Measurements from ENCODE around the gene BRINP1.

The BRINP1 gene, protein sequence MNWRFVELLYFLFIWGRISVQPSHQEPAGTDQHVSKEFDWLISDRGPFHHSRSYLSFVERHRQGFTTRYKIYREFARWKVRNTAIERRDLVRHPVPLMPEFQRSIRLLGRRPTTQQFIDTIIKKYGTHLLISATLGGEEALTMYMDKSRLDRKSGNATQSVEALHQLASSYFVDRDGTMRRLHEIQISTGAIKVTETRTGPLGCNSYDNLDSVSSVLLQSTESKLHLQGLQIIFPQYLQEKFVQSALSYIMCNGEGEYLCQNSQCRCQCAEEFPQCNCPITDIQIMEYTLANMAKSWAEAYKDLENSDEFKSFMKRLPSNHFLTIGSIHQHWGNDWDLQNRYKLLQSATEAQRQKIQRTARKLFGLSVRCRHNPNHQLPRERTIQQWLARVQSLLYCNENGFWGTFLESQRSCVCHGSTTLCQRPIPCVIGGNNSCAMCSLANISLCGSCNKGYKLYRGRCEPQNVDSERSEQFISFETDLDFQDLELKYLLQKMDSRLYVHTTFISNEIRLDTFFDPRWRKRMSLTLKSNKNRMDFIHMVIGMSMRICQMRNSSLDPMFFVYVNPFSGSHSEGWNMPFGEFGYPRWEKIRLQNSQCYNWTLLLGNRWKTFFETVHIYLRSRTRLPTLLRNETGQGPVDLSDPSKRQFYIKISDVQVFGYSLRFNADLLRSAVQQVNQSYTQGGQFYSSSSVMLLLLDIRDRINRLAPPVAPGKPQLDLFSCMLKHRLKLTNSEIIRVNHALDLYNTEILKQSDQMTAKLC

DNA sequence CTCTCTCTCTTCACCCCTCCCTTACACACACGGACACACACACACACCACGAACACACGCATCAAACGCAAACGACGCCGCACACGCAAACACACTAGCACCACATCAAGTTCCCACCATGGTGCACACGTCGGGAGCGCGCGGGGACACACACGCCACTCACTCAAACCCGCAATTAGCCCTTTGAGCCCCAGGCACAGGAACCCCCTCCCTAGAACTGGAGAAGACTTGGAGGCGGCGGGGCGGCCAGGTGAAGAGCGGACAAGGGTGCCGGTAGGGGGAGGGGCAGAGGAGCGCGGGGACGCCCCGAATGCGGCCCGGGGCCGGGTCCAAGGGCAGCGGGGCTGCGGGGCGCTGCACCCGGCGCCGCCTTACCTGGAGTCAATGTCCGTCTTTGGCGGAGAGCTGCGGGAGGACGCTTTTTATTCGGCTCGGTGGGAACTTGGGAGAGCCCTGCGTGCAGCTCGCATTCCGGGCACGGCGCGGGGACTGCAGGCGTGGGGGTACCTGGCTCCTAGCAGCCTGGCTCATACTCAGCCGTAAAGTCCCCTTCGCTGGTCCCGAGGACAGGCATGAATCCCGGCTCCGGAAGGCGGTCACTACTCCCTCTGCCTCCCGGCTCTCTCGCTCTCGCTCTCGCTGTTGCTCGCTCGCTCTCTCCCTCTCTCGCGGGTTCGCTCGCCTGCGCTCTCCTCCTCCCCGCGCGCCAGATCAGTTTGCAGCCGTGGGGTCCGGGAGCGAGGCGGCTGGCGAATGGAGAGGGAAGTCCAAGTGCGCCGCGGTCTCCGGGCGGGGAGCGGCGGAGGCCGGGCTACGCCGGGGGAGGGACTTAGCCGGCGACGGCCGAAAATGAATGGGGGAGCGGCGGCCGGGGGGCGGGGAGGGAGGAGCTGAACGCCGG is at the start of gene BRINP1:
Gene BRINP1, minus strand, starts transcription at position 755 of the 901 bp plus-strand sequence. CDS start 56,080 bp downstream, outside the sequence.
- DNase-seq (ENCODE audit: low read depth), result no peak

DNA sequence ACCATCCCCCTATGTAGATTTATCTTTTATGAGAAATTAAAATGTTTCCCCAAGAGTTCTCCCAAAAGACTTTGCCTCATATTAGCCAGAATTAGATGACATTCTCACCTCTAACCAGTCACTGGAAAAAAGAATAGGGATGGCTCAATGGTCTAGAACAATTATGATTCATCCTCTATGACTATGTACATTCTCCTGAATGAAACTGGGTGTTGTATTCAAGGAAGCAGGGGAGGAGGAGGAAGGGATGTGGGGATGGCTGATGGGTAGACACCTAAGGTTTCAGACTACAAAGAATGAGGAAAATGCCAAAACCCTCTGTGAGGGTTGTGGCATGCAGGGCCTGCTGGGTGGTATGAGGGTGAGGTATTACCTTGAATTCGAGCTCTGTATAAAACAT is 49.5 kb upstream of the BRINP1 start:
- no peak for DNase-seq (ENCODE audit: low read depth)

DNA sequence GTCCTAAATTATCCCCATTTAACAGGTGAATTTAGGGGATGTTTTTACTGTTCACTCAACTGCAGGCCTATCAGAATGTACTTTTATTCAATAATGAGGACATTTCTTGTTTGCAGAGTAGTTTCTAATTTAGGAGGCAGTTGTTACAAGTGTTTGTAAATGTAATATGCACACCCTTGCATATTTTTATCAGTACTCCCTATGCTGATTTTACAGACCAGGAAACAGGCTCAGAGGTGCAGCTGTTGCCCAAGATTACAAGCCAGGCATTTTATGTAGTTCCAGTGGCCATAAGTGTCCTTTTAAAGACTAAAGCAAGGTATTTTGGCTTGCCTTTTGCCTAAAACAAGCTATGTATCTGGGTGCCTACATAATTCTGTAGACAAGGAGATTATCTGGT is 47.6 kb upstream of the BRINP1 start:
- DNase-seq (ENCODE audit: low read depth), result no peak

DNA sequence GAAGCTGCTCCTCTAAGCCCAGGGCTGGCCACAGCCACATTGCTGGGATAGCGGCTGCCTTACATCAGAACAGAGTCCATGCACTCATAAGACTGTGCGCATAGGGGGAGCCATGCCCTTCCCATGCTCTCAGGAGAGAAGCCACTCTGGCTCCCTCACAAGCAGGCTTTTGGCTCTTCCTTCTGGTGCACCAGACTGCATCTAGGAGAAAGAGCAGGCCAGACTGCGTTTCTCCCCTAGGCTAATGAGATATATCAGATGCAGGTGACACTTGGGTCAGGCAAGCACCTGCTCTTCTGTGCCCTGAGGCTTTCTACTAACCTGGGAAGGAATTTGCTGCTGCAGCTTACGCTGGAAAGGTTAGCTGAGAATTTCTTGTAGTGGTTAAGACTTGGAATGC is 43.2 kb upstream of the BRINP1 start:
- no peak for DNase-seq (ENCODE audit: low read depth)

DNA sequence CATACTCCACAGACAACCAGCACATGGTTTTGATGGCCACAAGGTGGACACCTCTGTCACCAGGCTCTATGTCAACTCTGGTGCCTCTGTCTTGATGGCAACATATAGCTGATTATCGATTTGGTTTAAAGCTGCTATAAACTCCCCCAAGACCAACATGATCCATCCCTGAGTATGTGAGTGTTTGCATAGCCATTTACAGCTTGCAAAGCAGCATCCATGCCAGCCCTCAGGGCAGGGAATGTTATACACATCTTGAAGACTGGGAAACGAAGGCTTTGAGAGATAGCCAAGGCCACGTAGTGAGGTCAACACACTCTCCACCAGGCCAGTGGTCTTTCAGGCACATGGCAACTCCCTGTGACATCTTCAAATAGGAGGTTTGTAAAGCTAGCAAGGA is 40.3 kb upstream of the BRINP1 start:
- no peak for DNase-seq (ENCODE audit: low read depth)

DNA sequence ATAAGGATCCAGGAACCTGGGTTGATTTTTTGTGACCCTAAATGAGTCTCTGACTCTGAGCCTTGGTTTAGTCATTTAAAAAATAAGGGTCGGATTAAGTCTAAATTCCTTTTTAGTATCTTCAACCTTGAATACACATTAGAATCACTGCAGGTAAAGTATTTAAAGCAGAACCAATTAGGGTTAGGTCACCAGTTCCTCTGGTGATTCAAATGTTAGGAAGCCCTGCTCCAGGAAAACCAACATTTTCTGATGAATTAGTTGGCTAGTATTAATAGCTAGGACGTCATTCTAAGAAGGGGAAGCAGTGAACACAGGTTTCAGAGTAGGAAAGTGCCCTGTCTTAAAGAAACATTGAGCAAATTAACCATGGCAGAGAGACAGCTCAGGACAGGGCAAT is 31.4 kb upstream of the BRINP1 start:
- DNase-seq (ENCODE audit: low read depth), result no peak

DNA sequence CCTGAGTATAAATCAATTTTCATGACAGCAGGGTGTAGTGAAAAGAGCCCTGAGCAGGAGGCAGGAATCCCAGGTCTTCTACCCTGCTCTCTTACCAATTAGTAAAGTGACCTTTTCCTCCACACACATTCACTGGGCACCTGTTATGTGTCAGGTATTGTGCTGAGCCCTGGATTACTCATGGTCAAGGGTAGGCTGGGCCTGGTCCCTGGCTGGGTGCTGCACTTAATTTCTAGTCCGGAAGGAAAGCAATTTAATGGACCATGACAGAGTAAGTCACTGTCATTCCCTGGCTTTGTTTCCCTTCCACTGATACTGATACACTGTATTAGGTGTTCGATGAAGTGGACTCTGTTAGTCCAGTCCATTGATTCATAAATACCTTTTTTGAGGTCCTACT is 29.1 kb upstream of the BRINP1 start:
- no peak for DNase-seq (ENCODE audit: low read depth)

DNA sequence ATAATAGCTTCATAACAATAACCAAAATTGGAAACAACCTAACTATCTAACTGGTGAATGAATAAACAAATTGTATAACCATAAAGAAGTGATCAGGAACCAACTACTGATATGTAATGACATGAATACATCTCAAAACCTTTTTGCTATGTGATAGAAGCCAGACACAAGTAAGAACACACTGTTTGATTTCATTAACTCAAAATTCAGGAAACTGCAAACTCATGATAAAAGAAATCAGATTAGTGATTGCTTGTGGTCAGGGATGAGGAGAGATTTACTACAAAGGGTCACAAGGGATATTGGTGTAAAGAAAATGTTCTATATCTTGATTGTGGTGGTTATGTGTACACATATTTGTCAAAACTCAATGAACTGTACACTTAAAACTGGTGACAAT is 22.6 kb upstream of the BRINP1 start:
- DNase-seq (ENCODE audit: low read depth), result no peak

DNA sequence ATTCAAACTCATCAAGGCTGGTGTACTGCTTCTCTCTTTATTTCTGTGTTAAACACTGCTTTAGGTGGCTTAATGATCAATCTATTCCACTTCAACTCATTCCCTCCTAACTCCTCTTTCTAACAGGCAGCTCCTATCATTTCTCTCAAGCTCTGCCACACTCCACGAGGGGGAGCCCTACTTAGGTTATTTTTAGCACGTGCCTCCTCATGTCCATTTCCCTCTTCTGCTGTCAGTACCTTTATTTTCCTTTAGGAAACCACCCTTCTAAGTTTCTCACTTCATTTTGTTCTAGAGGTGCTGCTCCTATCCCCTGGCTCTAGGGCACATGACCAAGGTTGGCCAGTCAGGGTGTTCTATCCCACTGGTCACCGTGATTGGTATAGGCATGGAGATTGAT is 6.7 kb upstream of the BRINP1 start:
- no peak for DNase-seq (ENCODE audit: low read depth)

DNA sequence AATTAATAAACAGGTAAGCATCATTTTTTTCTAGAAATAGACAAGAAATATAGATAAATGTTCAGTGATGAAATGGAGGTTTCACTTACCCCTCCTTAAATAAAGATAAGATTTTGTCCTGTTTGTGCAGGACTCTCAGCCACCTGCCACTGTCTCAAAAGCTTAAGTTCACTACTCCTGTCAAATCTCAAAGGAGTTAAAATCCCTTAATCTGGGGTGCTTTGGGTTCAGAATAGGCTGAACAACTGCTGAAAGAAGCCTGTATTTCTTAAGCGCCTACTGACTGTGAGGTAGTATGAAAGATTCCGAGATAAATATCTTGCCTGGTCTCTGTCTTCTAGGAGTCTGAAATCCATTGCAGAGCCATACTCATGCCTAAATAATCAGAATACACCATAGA is 3.7 kb upstream of the BRINP1 start:
- no peak for DNase-seq (ENCODE audit: low read depth)

DNA sequence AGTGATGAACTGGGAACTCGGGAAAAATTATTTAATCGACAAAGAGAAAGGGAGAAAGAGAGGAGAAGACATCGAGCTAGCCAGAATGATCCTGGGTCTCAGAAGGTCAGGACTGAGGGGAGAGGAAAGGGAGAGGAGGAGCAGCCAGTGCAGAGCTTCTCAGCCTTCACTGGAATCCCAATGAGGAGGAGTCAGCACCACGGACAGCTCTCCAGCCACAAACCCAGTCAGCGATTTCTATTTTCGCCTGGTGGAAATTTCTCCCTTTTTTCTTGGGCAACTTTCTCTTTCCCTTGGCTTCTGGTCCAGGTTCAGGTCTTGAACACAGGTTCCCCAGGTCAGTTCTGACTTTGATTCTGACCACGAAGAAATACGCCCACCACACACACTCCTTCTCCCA is 1.6 kb upstream of the BRINP1 start:
- DNase-seq (ENCODE audit: low read depth), result no peak

DNA sequence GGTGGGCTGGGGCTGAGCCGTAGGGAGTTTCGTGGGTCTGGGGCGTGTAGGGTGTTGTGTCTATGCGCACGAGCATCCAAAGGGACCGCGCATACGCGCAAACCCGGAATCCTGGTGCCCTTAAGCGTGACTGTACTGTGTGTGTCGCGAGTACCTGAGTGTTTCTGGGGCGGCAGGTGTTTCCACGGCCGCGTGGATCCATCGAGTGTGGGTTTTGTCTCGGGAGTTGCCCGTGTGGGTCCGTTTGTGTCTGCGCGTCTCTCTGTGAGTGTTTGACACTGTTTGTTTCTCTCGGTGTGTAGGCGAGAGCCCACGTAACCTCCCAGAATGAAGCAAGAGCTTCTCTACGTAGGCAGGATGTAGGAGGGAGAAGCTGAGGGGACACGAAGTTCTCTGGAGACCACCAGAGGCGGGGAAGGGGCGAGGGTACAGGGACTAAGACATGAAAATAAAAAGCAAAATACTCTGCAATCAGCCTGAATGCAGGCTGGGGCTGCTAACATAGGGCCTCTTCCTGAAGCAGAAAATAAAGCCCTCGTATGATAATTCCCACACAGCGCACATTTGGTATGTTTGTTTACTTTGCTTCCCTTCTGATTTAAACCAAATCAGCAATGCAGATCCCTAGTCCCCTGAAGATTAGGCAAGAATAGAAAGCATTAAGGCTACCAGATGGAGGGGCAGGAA is 588 bp upstream of the BRINP1 start:
- no peak for DNase-seq (ENCODE audit: low read depth)

DNA sequence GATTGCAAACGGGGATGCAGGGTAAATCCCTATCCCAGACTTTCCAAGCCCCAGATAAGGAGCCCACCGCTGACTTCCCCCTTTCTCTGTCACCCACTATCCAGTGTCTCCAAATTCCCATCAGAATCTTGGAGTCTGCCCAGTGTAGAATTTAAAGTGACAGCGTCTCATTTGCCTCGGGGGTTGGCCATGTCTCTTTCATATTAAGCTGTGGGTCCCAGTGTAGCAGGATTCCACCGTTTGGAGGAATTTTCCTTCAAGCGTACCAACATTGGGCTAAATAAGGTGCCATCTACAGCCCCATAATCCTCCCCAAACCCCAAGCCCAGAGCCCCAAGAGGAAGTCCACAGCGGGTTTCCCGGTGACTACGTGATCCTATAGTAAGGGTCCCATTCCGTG is 1.1 kb downstream of the BRINP1 start:
- no peak for DNase-seq (ENCODE audit: low read depth)

DNA sequence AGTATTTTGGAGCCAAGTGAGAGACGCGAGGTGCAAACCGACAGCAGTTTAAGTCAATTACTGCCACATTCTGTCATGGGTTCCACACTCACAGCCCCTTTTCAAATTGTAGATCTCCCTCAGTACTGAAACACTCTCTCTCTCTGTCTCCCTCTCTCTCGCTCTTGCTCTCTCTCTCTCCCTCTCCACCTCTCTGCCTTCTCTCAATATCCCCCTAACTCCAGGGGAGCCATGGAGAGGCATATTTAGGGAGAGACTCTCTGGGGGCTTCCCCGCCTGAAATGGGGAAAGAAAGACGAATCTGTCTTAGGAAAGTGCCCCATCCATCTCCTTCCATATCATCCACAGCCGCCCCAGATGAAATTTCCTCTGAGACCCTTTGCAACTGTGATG is 1.6 kb downstream of the BRINP1 start:
- DNase-seq (ENCODE audit: low read depth), result no peak

DNA sequence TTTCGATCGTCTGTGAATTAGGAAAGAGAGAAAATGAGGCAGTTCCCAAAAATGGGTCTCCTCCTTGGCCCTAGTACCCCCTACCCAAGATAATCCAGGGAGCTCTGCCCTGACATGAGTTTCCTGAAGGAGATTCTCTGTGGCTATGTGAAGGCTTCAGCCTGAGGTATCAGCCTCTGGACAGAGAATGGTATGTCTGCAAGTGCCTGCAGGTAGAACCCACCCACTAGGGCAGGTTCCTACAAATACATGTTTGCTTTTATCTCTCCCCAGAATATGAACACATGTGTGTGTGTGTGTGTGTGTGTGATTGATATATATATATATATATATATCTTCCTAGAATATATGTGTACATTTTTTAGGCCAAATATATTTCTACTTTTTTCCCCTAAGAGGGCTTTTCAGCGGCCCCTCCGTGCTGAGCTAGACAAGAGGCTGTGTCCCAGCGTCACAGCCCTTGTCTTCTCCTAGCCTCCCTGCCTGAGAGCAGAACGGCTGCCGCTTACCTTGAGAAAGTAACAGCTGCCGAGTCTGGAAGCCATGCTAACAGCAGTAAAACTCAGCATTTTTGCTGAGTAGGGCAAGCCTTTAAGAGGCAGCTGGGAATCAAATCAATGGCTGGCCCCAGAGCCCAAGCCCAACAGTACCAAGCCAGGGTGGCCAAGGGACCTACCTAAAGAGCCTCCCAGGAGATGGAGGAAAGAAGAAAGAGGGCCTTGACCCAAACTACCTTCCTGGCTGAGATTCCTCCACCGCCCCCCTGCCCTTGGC is 2.1 kb downstream of the BRINP1 start:
- no peak for DNase-seq (ENCODE audit: low read depth)

DNA sequence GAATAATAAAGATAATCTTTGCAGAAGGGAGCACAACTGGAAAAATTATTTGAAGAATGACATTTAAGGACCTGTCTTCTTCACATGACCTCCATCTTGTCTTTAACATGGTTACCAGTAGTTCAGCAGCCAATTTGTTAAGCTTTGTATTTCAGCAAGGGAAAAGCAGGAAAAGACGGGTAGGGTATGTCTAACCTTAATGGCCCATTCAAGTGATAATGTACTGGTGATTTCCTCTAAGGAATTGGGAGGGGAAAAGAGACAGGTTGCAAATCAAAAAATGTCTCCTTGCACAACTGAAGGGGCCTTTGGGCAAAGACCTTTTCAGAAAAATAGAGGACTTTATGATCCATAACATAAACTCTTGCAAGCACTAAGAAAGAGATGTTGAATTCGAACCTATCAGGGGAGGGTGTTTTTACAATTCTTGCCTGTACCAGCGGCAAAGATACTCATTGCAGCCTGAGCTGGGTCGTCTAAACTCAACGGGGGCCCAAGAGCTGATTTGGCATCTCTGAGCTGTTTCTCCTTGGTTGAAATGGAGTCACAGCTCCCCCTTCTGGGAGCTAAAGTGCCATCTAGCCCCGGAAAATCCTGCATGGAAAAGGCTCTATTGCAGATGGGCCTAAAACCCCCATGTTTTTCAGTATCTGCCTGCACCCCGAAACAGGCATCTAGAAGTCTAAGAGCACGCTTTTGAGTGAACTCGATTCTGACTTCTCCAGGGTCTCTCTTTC is 3.8 kb downstream of the BRINP1 start:
- no peak for DNase-seq (ENCODE audit: low read depth)

DNA sequence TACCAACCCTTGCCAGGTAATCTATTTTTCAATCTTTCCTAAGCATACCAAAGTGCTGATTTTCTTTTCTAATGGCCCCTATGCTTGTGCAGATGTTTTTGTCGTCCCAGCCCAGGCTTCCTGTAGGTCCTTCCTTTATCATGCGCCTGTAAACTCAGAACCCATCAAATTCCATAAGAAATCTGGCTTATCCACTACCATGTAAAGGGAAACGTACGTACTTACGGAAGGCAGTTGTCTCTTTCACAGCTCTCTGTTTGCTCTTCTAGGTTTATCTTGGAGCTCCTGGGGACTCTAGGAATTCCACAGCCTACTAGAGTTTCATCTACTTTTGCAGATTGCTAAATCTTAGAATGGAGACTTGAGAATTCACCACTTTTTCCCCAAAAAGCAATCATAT is 9.0 kb downstream of the BRINP1 start:
- DNase-seq (ENCODE audit: low read depth), result no peak

DNA sequence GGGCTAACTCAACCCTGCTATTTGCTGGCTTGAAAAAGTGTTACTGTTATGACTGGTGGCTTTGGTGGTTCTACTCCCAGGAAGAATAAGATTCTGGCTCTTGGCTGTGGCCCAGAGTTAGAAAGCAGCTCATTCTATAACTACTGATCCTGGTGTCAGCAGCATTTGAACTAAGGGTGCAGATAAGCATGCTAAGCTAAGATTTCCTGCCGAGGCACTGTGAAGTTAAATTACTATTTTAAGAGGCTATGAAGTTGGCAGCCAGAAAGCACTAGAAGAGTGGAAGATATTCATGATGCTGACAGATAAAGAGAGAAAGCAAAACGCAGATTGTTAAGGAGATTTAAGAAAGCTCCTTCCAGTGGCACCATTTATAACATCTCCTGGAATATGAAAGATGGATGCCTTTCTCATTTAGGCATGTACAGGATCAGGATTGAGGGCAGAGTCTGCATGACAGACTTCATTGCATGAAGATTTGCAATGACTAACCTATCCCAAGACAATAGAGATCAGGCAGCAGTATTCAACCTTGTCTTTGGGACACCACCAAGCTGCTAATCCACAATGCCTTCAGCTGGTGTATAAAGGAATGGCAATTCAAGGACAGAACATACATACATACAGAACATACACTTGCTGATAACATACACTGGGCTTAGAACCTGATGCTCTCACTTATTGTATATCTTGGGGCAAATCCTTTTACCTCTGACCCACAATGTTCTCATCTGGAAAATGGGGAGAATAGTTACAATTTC is 11.7 kb downstream of the BRINP1 start:
- no peak for DNase-seq (ENCODE audit: low read depth)

DNA sequence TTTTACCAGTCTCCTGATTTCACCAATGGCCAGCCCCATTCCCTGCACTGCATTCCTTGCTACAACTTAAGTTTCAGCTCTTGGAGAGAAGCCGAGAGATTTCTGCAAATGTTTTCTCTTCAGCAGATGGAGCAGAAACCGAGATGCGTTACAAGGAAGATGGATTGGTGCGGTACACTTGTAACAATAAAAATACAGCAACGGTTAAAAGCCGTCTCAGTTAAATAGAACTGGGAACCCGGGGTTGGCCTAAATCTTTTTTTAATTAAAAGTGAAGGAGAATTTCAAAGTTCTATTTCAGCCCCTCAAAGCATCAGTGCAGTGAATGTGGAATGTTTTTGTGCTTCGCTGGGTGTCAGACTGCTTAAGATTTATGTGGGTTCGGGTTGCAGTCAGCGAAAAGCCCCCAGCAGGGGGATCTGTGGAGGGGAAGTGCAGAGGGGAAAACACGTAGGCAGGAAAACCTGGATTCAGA is 19.8 kb downstream of the BRINP1 start:
- DNase-seq (ENCODE audit: low read depth), result no peak
